ENCODE results near the gene TENT4B.

- TF ChIP-seq, protein P1, sequence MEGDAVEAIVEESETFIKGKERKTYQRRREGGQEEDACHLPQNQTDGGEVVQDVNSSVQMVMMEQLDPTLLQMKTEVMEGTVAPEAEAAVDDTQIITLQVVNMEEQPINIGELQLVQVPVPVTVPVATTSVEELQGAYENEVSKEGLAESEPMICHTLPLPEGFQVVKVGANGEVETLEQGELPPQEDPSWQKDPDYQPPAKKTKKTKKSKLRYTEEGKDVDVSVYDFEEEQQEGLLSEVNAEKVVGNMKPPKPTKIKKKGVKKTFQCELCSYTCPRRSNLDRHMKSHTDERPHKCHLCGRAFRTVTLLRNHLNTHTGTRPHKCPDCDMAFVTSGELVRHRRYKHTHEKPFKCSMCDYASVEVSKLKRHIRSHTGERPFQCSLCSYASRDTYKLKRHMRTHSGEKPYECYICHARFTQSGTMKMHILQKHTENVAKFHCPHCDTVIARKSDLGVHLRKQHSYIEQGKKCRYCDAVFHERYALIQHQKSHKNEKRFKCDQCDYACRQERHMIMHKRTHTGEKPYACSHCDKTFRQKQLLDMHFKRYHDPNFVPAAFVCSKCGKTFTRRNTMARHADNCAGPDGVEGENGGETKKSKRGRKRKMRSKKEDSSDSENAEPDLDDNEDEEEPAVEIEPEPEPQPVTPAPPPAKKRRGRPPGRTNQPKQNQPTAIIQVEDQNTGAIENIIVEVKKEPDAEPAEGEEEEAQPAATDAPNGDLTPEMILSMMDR (IDR thresholded peaks at IDR 0.05; ENCODE audit: low read depth, low read length, poor library complexity, severe bottlenecking) = no peak
- no peak for TF ChIP-seq EZH2phosphoT487 (IDR thresholded peaks at IDR 0.05; ENCODE audit: borderline replicate concordance, low read length)
Measured at GRCh38 chr16:50121278-50121677, 31.8 kb upstream of the TENT4B start.
